HG03039 (cell line): ENCODE measurements around the gene LRRC73.
"Not testable (repeated sequence)": the region's sequence is repeated elsewhere in the genome, so short reads cannot be mapped to it uniquely, and the experiment has no call there.

Experiments
- ATAC-seq: cut with Tn5 transposase; IDR thresholded peaks from one replicate; pipeline ENCODE4 v1.9.1; 2021; ENCODE audit warnings: mild to moderate bottlenecking, moderate library complexity; ENCODE audit not compliant: unreplicated experiment

The LRRC73 gene

DNA sequence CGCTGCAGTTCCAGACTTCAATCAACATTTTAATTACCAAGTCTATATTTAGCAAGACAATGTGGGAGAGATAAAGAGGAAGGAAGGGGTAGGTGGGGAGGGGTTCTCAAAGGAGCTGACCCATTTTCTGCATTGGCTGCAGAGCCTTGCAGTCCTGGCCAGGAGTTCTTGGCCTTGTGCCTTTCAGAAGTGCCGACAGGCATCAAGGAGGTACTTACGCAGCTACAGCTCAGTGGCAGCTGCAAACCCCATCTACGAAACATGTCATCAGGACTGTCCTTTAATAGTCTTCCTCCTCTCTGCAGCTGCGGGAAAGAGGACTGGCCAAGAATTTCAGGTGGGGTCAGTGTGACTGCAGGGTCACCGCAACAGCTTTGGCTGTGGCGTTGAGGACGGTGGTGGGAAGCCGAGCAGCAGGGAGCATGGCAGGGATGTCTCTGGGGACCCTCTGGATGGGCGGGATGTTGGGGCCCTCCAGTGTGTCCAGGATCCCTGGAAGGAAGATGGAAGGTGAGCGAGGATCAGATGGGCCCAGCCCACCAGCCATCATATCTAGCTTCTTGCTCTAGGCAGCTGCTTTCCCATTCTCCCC, 1.8 kb upstream of the LRRC73 start:
- no peak for ATAC-seq

DNA sequence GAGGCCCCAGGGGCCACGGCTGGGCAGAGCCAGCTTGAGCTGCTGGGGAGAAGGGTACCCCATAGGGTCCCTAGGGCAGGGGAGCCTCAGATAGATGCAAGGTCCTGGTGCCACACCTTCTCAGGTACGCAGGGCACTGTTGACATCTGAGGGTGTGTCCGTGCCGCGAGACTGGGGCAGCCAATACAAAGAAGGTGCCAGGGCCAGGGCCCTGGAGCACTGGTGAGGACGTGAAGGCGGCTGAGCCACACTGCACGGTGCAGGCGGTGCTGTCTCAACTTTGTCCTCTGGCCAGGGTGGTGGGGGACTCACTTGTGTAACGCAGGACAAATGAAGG, 649 bp upstream of the LRRC73 start:
- no peak for ATAC-seq

DNA sequence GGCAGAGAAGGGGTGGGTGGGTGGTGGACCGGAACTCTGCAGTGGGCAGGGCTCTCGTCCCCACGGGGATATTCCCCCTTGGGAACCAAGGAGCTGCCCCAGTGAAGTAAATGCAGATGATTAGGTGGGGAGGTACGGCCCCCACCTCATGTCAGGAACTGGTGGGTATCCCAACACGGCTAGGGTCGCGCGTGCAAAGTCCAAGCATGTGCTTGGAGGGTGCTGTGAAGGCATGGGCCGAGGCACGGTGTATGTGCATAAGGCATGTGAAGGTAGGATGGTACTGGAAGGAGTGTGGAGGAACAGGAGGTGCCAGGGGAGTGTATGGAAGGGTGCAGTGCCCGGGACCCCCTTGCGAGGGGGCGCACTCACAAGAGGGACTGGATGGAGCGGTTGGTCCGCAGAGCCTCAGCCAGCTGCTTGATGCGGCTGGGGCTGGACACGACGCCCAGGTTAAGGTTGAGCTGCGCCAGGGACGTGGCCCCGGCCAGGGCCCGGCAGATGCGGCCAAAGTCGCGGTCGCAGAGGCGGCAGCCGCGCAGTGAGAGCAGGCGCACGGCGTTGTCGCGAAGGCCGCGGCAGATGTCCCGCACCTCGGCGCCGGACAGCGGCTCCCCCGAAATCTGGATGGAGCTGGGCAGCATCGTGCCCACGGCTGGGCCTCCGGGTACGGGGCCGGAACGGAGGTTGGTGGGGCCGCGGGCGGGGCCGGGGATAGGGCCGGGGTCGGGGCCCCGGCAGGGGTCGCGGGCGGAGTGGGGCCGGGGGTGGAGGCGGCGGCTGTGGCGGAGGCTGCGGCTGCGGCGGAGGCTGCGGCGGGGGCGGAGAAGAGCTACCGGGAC, 783 bp downstream of the LRRC73 start:
- peak; percentile 11 for ATAC-seq

DNA sequence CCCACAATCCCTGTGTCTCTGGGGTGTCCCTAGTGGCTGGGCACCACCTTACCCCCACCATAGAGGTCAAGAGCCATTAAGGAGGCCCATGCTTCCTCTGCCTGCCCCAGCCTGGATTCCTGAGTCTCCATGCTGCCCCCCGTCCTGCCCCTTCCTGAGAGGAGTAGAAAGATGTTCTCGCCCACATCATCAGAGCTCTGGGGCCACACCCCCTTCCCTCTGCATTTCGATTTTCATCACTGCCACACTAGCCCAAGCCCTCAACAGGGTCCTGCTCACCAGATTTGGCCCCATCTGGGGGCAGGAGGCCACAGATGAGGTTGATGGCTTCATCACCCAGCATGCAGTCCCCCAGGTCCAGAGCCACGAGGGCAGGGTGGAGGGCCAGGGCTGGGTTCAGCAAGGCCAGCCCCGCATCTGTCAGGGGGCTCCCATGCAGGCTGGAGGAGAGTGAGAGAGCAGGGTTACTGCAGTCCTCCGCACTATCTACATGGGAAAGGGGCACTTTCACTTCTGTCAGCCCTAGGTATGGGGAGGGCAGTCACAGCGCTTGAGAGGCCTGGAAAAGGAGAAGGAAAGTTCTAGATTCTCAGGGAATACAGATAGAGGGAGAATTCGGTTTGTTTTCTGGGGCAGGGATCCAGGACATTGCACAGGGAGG, 1.5 kb downstream of the LRRC73 start:
- no peak for ATAC-seq

DNA sequence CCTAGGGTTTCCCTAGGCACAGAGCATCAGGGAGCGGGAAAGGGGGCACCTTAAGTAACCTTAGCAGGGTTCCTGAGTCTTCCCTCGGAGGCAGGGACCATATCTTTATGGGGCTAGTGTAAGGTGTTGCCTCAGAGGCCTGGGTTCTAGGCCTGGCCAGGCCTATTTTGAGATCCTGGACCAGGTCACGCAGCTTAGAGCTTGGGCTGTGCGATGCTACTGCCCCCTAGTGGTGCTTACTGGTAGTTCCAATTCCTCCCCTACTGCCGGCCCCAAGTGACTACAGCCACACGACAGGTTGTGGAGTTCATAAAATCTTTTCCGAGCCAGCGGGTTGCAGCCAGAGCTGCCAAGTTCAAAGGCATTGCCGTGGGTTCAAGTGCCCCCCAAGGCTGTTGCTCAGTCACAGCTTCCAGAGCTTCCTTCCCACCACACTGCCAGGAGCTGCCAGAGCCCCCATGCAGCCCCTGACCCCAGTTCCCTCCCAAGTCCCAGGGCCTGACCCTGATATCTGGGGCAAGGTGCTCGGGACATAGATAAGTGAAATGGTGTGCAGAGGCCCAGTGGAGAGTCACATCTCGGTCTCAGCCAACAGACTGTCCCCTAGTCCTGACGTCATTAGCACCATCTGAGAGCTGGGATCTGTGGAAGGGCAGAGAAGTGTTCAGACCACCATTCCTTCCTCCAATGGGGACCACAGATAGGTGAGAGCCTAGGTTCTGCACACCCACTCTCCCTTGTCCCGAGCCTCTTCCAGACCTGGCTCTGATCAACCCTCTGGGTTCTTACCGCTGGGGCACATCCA, 3.3 kb downstream of the LRRC73 start:
- ATAC-seq: no peak

DNA sequence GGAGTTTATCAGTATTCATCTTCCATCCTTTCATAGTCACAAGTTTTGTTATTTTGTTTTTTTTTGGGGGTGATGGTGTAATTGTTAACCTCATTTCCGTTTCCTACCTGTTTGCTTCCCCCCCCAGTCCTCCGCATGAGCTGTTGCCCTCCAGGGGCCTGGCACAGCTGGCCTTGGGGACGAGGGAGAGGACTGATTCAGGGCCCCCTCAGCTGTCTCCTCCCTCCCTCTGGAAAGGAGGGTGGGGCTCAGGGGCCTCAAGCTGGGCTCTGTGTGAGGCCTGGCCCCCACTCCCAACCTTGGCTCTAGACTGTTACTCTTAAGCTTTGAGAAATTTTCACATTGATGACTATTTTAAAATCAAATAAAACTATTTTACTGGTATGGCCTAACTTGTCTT, 4.0 kb downstream of the LRRC73 start:
- no peak for ATAC-seq

DNA sequence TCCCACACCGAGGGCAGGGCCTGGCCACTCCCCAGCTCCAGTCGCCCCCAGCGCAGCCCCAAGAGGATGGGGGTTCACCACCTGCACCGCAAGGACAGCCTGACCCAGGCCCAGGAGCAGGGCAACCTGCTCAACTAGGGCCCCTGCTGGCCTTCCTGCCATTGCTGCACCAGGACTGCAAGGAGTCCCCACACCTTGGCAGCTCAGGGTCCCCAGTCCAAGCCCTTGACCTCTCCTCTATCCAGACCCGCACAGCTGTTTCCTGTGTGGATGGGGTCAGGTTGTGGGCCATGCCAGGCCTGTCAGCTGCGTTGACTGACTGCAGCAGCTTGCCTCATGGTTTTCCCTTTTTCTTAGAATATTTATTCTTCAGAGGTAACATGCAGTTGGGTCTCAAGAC, 4.4 kb downstream of the LRRC73 start:
- no peak for ATAC-seq

DNA sequence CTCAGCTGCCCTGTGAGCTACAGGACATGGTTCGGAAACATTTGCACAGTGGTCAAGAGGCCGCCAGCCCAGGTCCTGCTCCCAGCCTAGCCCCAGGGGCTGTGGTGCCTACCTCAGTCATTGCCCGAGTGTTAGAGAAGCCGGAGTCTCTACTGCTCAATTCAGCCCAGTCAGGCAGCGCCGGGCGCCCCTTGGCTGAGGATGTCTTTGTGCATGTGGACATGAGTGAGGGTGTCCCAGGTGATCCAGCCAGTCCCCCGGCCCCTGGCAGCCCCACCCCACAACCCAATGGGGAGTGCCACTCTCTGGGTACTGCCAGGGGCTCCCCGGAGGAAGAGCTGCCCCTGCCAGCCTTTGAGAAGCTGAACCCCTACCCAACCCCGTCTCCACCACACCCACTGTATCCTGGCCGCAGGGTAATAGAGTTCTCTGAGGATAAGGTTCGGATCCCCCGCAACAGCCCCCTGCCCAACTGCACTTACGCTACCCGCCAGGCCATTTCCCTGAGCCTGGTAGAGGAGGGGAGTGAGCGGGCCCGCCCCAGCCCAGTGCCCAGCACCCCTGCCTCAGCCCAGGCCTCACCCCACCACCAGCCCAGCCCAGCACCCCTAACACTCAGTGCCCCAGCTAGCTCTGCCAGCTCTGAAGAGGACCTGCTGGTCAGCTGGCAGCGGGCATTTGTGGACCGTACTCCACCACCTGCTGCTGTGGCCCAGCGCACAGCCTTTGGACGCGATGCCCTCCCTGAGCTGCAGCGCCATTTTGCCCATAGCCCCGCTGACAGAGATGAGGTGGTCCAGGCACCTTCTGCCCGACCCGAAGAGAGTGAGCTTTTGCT, 5.2 kb downstream of the LRRC73 start:
- ATAC-seq: no peak

DNA sequence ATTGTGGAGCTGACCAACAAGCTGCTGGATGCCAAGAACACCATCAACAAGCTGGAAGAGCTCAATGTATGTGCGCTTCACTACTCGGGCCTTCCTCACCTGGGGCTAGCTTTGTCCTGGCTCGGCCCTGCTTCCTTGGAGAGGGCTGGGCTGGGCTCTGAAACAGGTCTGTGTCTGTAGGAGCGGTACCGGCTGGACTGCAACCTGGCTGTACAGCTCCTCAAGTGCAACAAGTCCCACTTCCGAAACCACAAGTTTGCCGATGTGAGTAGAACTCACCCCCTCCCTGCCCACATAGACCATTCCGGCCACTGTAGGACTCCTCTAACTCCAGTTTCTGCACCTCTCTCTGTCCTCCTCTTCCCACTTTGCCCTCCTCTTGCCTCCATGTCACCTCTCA, 6.7 kb downstream of the LRRC73 start:
- no peak for ATAC-seq

DNA sequence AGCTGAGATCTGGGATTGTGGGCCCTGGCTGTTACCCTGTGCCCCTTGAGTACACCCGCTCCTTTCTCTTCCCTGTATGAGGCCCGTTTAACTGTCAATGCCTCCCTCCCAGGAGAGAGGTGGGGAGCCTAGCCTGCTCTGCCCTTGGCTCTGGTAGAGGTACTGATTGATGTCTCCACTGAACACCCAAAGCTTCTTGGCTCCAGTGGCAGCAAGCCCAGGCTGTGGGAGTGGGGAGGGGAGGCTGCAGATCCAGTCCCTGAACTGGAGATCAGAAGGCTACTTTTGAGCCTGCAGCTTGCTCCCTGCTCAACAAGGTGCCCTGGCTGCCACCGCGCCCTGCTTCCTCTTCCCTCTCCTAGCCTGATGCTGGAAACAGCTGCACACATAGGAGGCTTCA, 7.5 kb downstream of the LRRC73 start:
- ATAC-seq: no peak

DNA sequence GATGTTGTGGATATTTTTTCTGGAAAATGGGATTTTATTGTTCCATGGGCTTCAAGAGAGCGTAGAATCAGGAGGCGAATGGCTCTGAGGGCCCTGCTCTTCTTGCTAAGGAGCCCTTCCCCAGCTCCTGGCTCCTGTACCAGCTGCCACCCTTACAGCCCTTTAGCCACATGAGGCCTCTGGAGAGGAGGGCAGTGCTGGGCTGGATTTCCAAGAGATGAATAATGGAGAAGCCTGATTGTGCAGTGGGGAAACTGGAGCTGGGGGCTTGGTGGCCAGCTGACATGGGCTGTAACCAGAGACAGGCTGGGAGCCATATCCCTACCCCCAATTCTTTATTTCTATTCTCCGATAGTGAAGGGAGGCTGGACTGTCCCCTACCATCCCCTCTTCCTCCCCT, 9.2 kb downstream of the LRRC73 start:
- ATAC-seq: no peak

DNA sequence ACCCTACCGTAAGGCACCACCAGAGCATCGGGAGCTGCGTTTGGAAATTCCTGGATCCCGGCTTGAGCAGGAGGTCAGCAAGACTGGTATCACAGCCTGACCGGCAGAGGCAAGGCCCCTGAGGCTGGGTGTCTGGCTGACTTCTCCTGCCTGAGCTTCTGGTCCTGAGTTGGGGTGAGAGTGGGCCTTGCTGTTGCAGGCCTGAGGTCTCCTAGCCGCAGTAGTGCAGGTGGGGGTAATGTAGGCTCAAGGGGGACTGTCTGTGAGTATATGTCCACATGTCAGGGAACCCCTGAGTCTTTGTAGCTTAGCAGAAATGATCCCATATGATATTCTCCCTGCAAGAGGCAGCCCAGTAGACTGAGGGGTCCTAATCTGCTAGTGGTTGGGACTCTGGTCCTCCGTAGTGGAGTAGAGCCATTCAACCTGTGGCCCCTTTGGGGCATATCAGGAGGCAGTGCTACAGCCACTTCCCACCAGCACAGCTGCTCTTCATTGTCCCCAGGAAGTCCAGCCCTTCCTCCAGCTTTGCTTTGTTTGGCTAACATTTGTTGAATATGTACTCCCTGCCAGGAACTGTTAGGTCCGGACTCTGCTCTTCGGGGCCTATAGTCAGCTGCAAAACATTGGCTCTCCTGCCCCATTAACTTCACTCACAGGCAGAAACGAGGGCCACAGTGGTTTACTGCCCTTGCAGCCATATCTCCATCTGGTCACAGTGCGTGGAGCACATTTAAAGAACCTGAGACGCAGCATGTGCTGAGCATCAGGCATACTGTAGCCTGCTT, 10.9 kb downstream of the LRRC73 start:
- ATAC-seq: no peak

DNA sequence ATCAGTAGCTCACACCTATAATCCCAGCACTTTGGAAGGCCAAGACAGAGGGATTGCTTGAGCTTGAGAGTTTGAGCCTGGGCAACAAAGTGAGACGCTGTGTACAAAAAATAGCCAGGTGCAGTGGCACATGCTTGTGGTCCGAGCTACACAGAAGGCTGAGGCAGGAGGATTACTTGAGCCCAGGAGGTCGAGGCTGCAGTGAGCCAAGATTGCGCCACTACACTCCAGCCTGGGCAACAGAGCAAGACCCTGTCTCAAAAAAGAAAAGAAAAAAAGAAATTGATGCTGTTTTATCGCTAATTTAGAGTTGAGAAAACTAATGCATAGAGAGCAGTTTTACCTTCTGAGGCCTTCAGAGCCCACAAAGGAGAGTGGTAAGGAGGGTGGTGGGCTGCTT, 11.9 kb downstream of the LRRC73 start:
- not testable (repeated sequence) for ATAC-seq

DNA sequence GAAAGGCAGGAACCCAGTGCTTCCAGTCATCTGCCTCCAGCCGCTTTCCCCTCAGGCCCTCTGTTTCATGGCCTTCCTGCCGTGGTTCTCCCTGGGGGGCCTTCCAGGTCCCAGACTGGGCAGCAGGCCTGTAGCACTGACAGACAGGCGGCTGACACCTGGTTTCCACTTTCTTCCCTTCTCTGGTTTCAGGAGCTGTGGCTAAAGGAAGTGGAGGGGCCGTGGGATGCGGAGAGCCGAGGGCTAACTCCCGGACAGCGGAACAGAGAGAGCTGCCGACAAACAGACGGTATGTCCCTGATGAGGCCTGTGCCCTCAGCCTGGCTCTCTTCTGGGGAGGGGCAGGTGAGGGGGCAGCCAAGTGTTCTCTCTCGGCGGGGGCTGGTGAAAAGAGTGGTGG, 12.5 kb downstream of the LRRC73 start:
- ATAC-seq: no peak

DNA sequence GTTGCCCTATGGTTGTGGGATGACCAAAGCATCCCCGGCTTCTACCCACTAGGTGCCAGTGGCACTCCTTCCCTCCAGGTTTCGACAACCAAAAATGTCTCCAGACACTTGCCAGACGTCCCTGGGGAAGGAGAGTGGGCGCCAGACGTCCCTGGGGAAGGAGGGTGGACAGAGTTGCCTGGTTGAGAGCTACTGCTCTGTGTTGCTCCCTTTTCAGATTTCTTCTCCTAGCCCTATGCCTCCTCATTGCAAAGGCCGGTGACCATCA, 13.1 kb downstream of the LRRC73 start:
- ATAC-seq: no peak

DNA sequence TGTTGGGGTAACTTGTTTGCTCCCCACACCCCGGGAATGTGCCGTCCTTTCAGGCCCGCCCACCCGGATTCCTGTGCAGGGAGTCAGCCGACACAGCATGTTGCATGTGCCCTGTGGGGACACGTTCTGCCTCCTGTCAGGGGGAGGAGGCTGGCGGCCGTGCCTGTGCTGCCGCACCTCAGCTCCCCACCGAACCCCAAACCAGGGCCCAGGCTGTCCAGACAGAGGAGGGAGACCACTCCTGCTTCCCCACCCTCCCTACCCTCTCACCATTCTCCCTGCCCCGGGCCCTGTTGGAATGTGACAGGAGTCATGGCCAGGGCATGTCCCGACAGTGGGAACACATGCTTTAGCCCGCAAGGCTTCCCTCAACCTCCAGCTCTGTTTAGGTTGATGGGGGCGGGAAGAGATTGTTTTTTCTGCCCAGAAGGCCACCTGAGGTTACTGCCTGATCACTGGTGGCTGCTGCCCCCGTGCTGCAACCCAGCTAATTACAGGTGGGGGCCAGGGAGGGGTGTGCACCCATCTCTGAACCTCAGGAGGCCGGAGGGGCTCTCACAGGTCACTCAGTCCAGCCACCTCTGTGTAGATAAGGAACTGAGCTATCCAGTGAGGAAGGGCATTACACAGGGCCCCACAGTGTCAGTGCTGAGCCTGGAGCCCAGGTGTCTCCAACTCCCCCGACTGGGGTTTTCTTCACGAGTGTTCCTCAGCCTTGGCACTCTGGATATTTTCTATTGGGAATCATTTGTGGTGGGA, 13.6 kb downstream of the LRRC73 start:
- ATAC-seq: no peak

DNA sequence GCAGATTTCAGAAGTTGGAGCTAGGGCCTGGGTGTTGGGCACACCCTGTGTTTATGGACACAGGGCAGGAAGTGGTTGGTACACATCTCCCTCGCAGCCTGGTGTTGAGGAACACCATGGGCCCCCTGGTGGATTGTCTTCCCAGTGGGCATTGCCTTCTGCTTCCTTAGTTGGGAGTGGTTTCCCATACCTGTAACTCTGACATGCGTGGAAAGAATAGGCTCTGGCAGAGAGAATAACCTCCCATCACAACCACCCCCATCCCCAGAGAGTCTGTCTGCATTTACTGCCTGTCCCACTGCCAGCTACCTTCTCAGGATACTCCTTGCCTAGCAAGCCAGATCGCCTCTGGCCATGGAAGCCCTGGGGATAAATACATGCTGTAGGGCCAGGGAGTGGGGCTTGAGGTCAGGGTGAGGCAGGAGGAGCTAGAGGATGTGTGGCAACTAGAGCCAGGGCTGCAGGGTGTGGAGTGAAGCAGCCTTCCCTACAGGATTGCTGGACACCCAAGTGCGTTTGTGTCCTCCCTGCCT, 14.7 kb downstream of the LRRC73 start:
- ATAC-seq: no peak

DNA sequence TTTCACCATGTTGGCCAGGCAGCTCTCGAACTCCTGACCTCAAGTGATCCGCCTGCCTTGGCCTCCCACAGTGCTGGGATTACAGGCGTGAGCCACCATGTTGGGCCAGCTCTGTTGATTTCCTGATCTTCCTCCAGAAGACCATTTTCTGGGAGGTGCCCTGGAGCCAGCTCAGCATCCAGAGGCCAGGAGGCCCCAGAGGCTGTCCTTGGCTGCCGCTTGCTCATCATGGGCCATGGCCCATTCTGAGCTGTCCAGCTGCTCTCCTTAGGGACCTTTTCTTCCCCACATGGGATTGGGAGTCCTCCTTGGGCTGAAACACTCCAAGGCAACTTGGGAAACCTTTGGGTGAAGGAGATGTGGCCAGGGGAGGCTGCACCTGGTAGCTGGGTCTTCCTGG, 15.4 kb downstream of the LRRC73 start:
- no peak for ATAC-seq

DNA sequence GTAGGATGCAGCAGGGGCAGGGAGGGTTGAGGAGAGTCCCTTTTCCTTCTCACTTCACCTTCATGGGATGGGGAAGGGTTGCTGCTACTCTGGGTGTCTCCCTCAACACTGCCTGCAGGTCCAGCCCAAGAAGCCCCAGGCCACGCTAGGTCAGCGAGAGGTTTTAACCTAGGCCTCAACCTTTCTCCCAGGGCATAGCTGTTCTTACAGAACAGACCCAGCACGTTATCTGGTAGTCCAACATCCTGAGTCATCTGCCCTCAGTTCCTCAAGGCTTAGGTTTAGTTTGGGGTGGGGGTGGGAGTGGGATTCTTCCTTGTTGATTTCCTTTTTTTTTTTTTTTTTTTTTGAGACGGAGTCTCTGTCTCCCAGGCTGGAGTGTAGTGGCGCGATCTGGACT, 15.8 kb downstream of the LRRC73 start:
- no peak for ATAC-seq
